ENCODE measurements around the gene AARSD1. TPM values are rescaled to one million over a fixed set of nuclear protein-coding genes. Genes with fewer than 3 reads are reported as not detected.

Gene AARSD1, protein sequence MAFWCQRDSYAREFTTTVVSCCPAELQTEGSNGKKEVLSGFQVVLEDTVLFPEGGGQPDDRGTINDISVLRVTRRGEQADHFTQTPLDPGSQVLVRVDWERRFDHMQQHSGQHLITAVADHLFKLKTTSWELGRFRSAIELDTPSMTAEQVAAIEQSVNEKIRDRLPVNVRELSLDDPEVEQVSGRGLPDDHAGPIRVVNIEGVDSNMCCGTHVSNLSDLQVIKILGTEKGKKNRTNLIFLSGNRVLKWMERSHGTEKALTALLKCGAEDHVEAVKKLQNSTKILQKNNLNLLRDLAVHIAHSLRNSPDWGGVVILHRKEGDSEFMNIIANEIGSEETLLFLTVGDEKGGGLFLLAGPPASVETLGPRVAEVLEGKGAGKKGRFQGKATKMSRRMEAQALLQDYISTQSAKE
- total RNA-seq = 3.8 TPM

DNA sequence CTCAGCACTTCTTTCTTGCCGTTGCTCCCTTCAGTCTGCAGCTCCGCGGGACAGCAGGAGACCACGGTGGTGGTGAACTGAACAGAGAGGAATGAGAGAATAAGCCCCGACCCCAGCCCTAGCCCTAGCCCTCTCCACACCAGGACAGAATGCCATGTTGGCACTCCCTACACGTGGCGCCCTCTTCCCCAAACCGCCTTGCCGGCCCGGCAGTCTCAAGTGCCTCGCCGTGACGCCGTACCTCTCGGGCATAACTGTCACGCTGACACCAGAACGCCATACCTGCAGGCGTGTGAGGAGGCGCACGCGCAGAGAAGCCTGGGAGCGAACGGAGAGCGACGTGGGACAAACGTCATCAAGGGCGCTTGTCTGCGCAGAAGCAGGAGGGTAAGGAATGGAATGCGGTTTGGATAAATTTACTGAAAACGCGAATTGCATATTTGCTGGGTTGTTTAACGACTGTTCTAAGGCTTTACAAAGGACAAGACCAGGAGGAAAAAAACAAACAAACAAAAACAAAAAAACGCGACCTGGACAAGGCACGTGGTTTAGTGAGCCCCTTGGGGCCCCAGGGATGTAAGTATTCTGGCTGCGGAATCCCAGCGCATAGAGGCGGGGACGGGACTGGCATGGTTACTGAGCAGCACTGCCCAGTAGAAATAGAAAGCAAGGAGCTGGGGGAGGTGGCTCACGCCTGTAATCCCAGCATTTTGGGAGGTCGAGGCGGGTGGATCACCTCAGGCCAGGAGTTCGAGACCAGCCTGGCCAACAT is at the start of gene AARSD1:
AARSD1 (minus strand) TSS at position 294 of the 772 bp plus-strand sequence; CDS start at position 280, 14 bp downstream.
- Histone ChIP-seq H3K36me3 (peaks cover 22 to 31% of the 10 kb centered on the region in 2 donors), H3K27ac (peak within 1 kb of the TSS; percentile 78 to 84), H3K9me3 (no peaks in the 10 kb centered on the region), H3K27me3 (no peaks in the 10 kb centered on the region), H3K4me3 (peak within 1 kb of the TSS; percentile 69 to 74), H3K4me1 (peaks cover 0 to 4% of the 10 kb centered on the region in 2 donors)
- intact Hi-C loops (cut with DNase I) = loop anchor here (1.0 kb wide), 1 partner anchor 34 kb away; the partner anchor contains the start of gene RPL27
- TF ChIP-seq, protein P1, sequence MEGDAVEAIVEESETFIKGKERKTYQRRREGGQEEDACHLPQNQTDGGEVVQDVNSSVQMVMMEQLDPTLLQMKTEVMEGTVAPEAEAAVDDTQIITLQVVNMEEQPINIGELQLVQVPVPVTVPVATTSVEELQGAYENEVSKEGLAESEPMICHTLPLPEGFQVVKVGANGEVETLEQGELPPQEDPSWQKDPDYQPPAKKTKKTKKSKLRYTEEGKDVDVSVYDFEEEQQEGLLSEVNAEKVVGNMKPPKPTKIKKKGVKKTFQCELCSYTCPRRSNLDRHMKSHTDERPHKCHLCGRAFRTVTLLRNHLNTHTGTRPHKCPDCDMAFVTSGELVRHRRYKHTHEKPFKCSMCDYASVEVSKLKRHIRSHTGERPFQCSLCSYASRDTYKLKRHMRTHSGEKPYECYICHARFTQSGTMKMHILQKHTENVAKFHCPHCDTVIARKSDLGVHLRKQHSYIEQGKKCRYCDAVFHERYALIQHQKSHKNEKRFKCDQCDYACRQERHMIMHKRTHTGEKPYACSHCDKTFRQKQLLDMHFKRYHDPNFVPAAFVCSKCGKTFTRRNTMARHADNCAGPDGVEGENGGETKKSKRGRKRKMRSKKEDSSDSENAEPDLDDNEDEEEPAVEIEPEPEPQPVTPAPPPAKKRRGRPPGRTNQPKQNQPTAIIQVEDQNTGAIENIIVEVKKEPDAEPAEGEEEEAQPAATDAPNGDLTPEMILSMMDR (IDR thresholded peaks at IDR 0.05) = no peak
- peak; percentile 62 to 94 for DNase-seq (ENCODE audit: low spot score in 2 of 2)

DNA sequence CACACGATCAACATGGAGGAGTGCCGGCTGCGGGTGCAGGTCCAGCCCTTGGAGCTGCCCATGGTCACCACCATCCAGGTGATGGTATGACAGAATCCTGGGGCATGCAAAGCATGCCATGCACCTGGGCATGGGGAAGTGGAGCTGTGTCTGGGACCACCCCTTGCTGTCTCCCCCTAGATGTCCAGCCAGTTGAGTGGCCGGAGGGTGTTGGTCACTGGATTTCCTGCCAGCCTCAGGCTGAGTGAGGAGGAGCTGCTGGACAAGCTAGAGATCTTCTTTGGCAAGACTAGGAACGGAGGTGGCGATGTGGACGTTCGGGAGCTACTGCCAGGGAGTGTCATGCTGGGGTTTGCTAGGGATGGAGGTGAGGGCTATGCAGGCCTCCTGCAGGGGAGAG is 49.0 kb upstream of the AARSD1 start:
- no peaks in the 10 kb centered on the region for H3K27me3 ChIP-seq
- no peak overlapping the region for H3K27ac ChIP-seq
- H3K9me3 ChIP-seq = no peaks in the 10 kb centered on the region
- no peak for DNase-seq (ENCODE audit: low spot score in 2 of 2)
- peaks cover 37 to 41% of the 10 kb centered on the region in 2 donors for H3K36me3 ChIP-seq
- H3K4me1 ChIP-seq = no peaks in the 10 kb centered on the region
- intact Hi-C loops (cut with DNase I) = no loop called here
- H3K4me3 ChIP-seq = no peak overlapping the region
- TF ChIP-seq, protein P1 (IDR thresholded peaks at IDR 0.05) = no peak

DNA sequence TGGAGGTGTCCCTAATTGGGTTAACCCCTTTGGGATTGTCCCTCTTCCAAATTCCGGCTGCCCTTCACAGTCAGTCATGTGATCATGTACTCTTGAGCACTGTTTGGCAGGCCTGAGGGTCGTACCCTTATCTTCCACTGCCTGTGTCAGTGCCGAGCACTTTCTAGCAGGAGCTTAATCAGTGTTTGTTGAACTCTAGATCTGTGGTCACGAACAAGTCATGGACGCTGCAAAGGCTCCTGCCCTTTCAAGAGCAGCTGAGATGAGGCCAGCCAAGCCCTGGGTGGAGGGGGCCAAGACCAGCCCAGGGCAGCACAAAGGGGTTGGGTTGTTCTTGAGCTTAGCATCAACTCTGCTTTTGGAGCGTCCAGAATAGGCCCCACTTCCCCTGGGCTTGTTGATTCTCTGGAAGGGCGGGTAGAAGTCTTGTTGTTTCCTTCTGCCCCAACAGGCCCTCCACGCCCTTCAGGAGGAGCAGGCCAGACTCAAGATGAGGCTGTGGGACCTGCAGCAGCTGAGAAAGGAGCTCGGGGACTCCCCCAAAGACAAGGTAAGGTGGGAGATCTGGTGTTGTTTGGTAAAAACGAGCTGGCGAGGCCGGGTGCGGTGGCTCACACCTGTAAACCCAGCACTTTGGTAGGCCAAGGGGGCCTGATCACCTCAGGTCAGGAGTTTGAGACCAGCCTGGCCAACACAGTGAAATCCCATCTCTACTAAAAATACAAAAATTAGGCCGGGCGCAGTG is 47.6 kb upstream of the AARSD1 start:
- H3K9me3 ChIP-seq = no peaks in the 10 kb centered on the region
- H3K4me3 ChIP-seq = no peak overlapping the region
- H3K27me3 ChIP-seq = no peaks in the 10 kb centered on the region
- H3K36me3 ChIP-seq = peaks cover 30 to 32% of the 10 kb centered on the region in 2 donors
- no peak for DNase-seq (ENCODE audit: low spot score in 2 of 2)
- TF ChIP-seq, protein P1 (IDR thresholded peaks at IDR 0.05) = no peak
- H3K27ac ChIP-seq = peak overlapping the region in 1 of 2 donors; percentile 7
- intact Hi-C loops (cut with DNase I) = no loop called here
- H3K4me1 ChIP-seq = peaks cover 0 to 6% of the 10 kb centered on the region in 2 donors

DNA sequence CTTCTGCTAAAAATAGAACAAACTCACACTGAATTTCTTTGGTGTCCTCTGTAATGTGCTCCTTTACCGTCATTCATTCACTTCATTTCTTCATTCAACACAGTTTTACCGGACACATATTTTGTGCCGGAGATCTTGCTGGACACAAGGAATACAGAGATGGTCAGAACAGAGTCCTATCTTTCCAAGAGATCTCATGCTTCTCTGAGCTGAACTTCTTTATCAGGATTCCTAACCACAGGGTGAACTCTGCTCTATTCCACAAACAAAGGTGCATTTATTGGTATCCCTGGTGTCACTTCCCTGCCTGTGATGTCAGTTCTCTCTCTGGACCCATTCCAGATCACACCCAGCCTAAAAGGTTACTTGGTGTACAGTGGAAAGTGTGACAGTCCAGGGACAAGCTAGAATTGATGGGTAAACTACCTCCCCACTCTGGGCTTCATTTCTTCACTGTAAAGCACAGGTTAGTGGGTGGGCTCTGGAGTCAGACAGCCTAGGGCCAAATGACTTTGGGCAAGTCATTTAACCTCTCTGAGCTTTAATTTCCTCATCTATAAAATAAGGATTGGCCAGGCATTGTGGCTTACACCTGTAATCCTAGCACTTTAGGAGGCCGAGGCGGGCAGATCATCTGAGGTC is 46.5 kb upstream of the AARSD1 start:
- no peaks in the 10 kb centered on the region for H3K9me3 ChIP-seq
- no peak overlapping the region for H3K4me3 ChIP-seq
- no peaks in the 10 kb centered on the region for H3K27me3 ChIP-seq
- intact Hi-C loops (cut with DNase I) = no loop called here
- peaks cover 19 to 21% of the 10 kb centered on the region in 2 donors for H3K36me3 ChIP-seq
- DNase-seq (ENCODE audit: low spot score in 2 of 2) = no peak
- peaks cover 0 to 6% of the 10 kb centered on the region in 2 donors for H3K4me1 ChIP-seq
- no peak overlapping the region for H3K27ac ChIP-seq
- TF ChIP-seq, protein P1 (IDR thresholded peaks at IDR 0.05) = no peak

Data from ascending aorta (tissue), 2 donors.